HG02885 (cell line): ENCODE measurements around the gene ADIRF.
"Not testable (repeated sequence)": the region's sequence is repeated elsewhere in the genome, so short reads cannot be mapped to it uniquely, and the experiment has no call there.

Experiments
- ATAC-seq: cut with Tn5 transposase; IDR thresholded peaks from one replicate; pipeline ENCODE4 v1.9.1; 2021; ENCODE audit warnings: mild to moderate bottlenecking; ENCODE audit not compliant: unreplicated experiment, poor library complexity

The ADIRF gene

GRCh38 chr10:87019066-87019465, 50.8 kb downstream of the ADIRF start:
- ATAC-seq: not testable (repeated sequence)

- not testable (repeated sequence) for ATAC-seq
These were observed 51.2 kb downstream of the ADIRF start for GRCh38 chr10:87019504-87019903.

GRCh38 chr10:87020056-87020455, 51.8 kb downstream of the ADIRF start, which contains the start of gene FAM25A:
Gene FAM25A (plus strand): TSS chr10:87020294. CDS start chr10:87020325, 31 bp downstream.
- not testable (repeated sequence) for ATAC-seq
